ENCODE results near the gene ZBTB44.

The ZBTB44 gene

GRCh38 chr11:130192845-130193267 lies 121.9 kb downstream of the ZBTB44 start:
- TF ChIP-seq EZH2 (IDR thresholded peaks at IDR 0.05; ENCODE audit: borderline replicate concordance, low read length) (no peak), CTCF (IDR thresholded peaks at IDR 0.05; ENCODE audit: low read length) (no peak)
- Histone ChIP-seq H3K4me1 (ENCODE audit: insufficient read depth, low read length, severe bottlenecking) (peaks cover 21% of the 10 kb centered on the region), H4K20me1 (ENCODE audit: insufficient read depth, low read length) (no peaks in the 10 kb centered on the region), H3K4me3 (ENCODE audit: low read depth, low read length, poor library complexity, severe bottlenecking) (no peak overlapping the region), H3K27ac (ENCODE audit: low read depth, low read length, poor library complexity, severe bottlenecking) (no peak overlapping the region), H3K4me2 (ENCODE audit: low read length) (no peak overlapping the region), H3K9me2 (ENCODE audit: low read depth, low read length) (no peaks in the 10 kb centered on the region), H3F3A (ENCODE audit: insufficient read depth, low read length) (no peaks in the 10 kb centered on the region), H3K9ac (ENCODE audit: low read length) (no peak overlapping the region), H2AFZ (ENCODE audit: low read length) (no peak overlapping the region), H3K9me3 (ENCODE audit: low read length) (no peaks in the 10 kb centered on the region), H3K27me3 (ENCODE audit: insufficient read depth, low read length) (no peaks in the 10 kb centered on the region), H3K79me2 (ENCODE audit: insufficient read depth, low read length) (peaks cover 4% of the 10 kb centered on the region; the same call in 1 of the 2 replicates), H3K36me3 (ENCODE audit: insufficient read depth, low read length) (peaks cover 91% of the 10 kb centered on the region)

- Histone ChIP-seq H3K4me2 (ENCODE audit: low read length) (no peak overlapping the region), H3K36me3 (ENCODE audit: insufficient read depth, low read length) (peaks cover 86% of the 10 kb centered on the region), H3K79me2 (ENCODE audit: insufficient read depth, low read length) (peaks cover 13% of the 10 kb centered on the region), H3K9ac (ENCODE audit: low read length) (no peak overlapping the region), H2AFZ (ENCODE audit: low read length) (no peak overlapping the region), H3K27ac (ENCODE audit: low read depth, low read length, poor library complexity, severe bottlenecking) (no peak overlapping the region), H3K4me3 (ENCODE audit: low read depth, low read length, poor library complexity, severe bottlenecking) (no peak overlapping the region), H3F3A (ENCODE audit: insufficient read depth, low read length) (no peaks in the 10 kb centered on the region), H4K20me1 (ENCODE audit: insufficient read depth, low read length) (no peaks in the 10 kb centered on the region), H3K9me2 (ENCODE audit: low read depth, low read length) (no peaks in the 10 kb centered on the region), H3K9me3 (ENCODE audit: low read length) (no peaks in the 10 kb centered on the region), H3K27me3 (ENCODE audit: insufficient read depth, low read length) (no peaks in the 10 kb centered on the region), H3K4me1 (ENCODE audit: insufficient read depth, low read length, severe bottlenecking) (peaks cover 31% of the 10 kb centered on the region)
- TF ChIP-seq EZH2 (IDR thresholded peaks at IDR 0.05; ENCODE audit: borderline replicate concordance, low read length) = no peak
- TF ChIP-seq CTCF (IDR thresholded peaks at IDR 0.05; ENCODE audit: low read length) = no peak
Measured at GRCh38 chr11:130191896-130192295, 122.8 kb downstream of the ZBTB44 start.

GRCh38 chr11:130190371-130190881 lies 124.3 kb downstream of the ZBTB44 start:
- Histone ChIP-seq H3K79me2 (ENCODE audit: insufficient read depth, low read length) (peaks cover 28% of the 10 kb centered on the region), H3F3A (ENCODE audit: insufficient read depth, low read length) (no peaks in the 10 kb centered on the region), H3K4me1 (ENCODE audit: insufficient read depth, low read length, severe bottlenecking) (peaks cover 46% of the 10 kb centered on the region), H3K27ac (ENCODE audit: low read depth, low read length, poor library complexity, severe bottlenecking) (peak overlapping the region; percentile 89), H4K20me1 (ENCODE audit: insufficient read depth, low read length) (no peaks in the 10 kb centered on the region), H3K27me3 (ENCODE audit: insufficient read depth, low read length) (no peaks in the 10 kb centered on the region), H3K9me2 (ENCODE audit: low read depth, low read length) (no peaks in the 10 kb centered on the region), H3K36me3 (ENCODE audit: insufficient read depth, low read length) (peaks cover 74% of the 10 kb centered on the region), H2AFZ (ENCODE audit: low read length) (no peak overlapping the region), H3K4me2 (ENCODE audit: low read length) (no peak overlapping the region), H3K9me3 (ENCODE audit: low read length) (no peaks in the 10 kb centered on the region), H3K4me3 (ENCODE audit: low read depth, low read length, poor library complexity, severe bottlenecking) (no peak overlapping the region), H3K9ac (ENCODE audit: low read length) (no peak overlapping the region)
- TF ChIP-seq EZH2 (IDR thresholded peaks at IDR 0.05; ENCODE audit: borderline replicate concordance, low read length) (no peak), CTCF (IDR thresholded peaks at IDR 0.05; ENCODE audit: low read length) (no peak)
